Stimulated activated CD8-positive, alpha-beta memory T cell treated with anti-CD3 and anti-CD28 coated beads, Interleukin-7, amount 100 ng/mL, for 1 hour (primary cell): ENCODE data around the gene ZBTB8A.
A peak's percentile ranks its signal among the peaks of the same experiment; 100 is the strongest.
"Not testable (repeated sequence)": the region's sequence is repeated elsewhere in the genome, so short reads cannot be mapped to it uniquely, and the experiment has no call there.

Source experiments
- DNase-seq, 2 donors: peaks; one replicate each; pipeline ENCODE4 v3.0.0-alpha.2; 2020; ENCODE audit warnings: low read depth in 2 of 2

Gene ZBTB8A

GRCh38 chr1:32536764-32537163 is 2.5 kb upstream of the ZBTB8A start:
- DNase-seq: no peak

GRCh38 chr1:32539584-32540571 is 651 bp downstream of the ZBTB8A start:
- DNase-seq: no peak

- no peak for DNase-seq
Measured at GRCh38 chr1:32540605-32541004, 1.4 kb downstream of the ZBTB8A start.

GRCh38 chr1:32541064-32541566 is 1.9 kb downstream of the ZBTB8A start:
- DNase-seq: no peak

- DNase-seq: no peak
Measured at GRCh38 chr1:32546611-32547010, 7.4 kb downstream of the ZBTB8A start.

- no peak for DNase-seq
Measured at GRCh38 chr1:32549616-32550015, 10.4 kb downstream of the ZBTB8A start.

- DNase-seq: no peak
Measured at GRCh38 chr1:32554288-32554687, 15.1 kb downstream of the ZBTB8A start.

GRCh38 chr1:32557035-32557434 is 17.8 kb downstream of the ZBTB8A start:
- DNase-seq: not testable (repeated sequence)

GRCh38 chr1:32557812-32558211 is 18.6 kb downstream of the ZBTB8A start:
- no peak for DNase-seq

- DNase-seq: no peak
Measured at GRCh38 chr1:32568929-32569328, 29.7 kb downstream of the ZBTB8A start.

- DNase-seq: no peak
Measured at GRCh38 chr1:32580348-32581017, 41.3 kb downstream of the ZBTB8A start.

GRCh38 chr1:32592943-32593342 is 53.7 kb downstream of the ZBTB8A start:
- no peak for DNase-seq

GRCh38 chr1:32600034-32600433 is 60.8 kb downstream of the ZBTB8A start:
- no peak for DNase-seq

- no peak for DNase-seq
Measured at GRCh38 chr1:32605711-32606424, 66.6 kb downstream of the ZBTB8A start.

- DNase-seq: no peak
Measured at GRCh38 chr1:32606565-32607371, 67.5 kb downstream of the ZBTB8A start.

GRCh38 chr1:32609180-32609579 is 70.0 kb downstream of the ZBTB8A start:
- no peak for DNase-seq

GRCh38 chr1:32611859-32612188 is 72.6 kb downstream of the ZBTB8A start:
- DNase-seq: no peak

GRCh38 chr1:32612189-32612881 is 73.1 kb downstream of the ZBTB8A start:
- peak; percentile 8 to 19 for DNase-seq

- no peak for DNase-seq
Measured at GRCh38 chr1:32613472-32613871, 74.2 kb downstream of the ZBTB8A start.

GRCh38 chr1:32618673-32619221 is 79.5 kb downstream of the ZBTB8A start:
- no peak for DNase-seq
